ENCODE measurements around the gene ATN1.
"Not testable (repeated sequence)": the region's sequence is repeated elsewhere in the genome, so short reads cannot be mapped to it uniquely, and the experiment has no call there.

ATN1 gene

GRCh38 chr12:6927379-6928021 lies at the start of gene ATN1:
ATN1 (plus strand) TSS chr12:6927959; CDS start chr12:6934002, 6,043 bp downstream.
- DNase-seq: peak; percentile 26 to 57

GRCh38 chr12:6879824-6880223 lies 47.9 kb upstream of the ATN1 start:
- DNase-seq: not testable (repeated sequence)

GRCh38 chr12:6883252-6883651 lies 44.5 kb upstream of the ATN1 start:
- DNase-seq: no peak

GRCh38 chr12:6883683-6884082 lies 44.1 kb upstream of the ATN1 start:
- no peak for DNase-seq

- no peak for DNase-seq
Measured at GRCh38 chr12:6884539-6884938, 43.2 kb upstream of the ATN1 start.

- not testable (repeated sequence) for DNase-seq
Measured at GRCh38 chr12:6886206-6886999, 41.4 kb upstream of the ATN1 start.

GRCh38 chr12:6887460-6887859 lies 40.3 kb upstream of the ATN1 start:
- DNase-seq: peak in 1 of 2 donors; percentile 17

- DNase-seq: no peak
Measured at GRCh38 chr12:6888360-6888759, 39.4 kb upstream of the ATN1 start.

- not testable (repeated sequence) for DNase-seq
Measured at GRCh38 chr12:6888794-6889193, 39.0 kb upstream of the ATN1 start.

- DNase-seq: not testable (repeated sequence)
Measured at GRCh38 chr12:6889775-6890573, 37.8 kb upstream of the ATN1 start.

GRCh38 chr12:6890789-6891645 lies 36.7 kb upstream of the ATN1 start:
- peak; percentile 98 to 99 for DNase-seq

- no peak for DNase-seq
Measured at GRCh38 chr12:6891646-6892001, 36.1 kb upstream of the ATN1 start.

GRCh38 chr12:6892683-6893082 lies 35.1 kb upstream of the ATN1 start:
- DNase-seq: not testable (repeated sequence)

- no peak for DNase-seq
Measured at GRCh38 chr12:6894321-6894720, 33.4 kb upstream of the ATN1 start.

GRCh38 chr12:6896846-6897435 lies 30.8 kb upstream of the ATN1 start:
- DNase-seq: no peak

GRCh38 chr12:6899427-6899826 lies 28.3 kb upstream of the ATN1 start:
- no peak for DNase-seq

GRCh38 chr12:6899837-6900519 lies 27.8 kb upstream of the ATN1 start:
- DNase-seq: peak; percentile 34 to 65

GRCh38 chr12:6902448-6902847 lies 25.3 kb upstream of the ATN1 start:
- DNase-seq: no peak

GRCh38 chr12:6903722-6904121 lies 24.0 kb upstream of the ATN1 start:
- DNase-seq: no peak

- peak; percentile 99 for DNase-seq
Measured at GRCh38 chr12:6904280-6905276, 23.2 kb upstream of the ATN1 start, which contains the start of gene LRRC23. LRRC23 (plus strand) TSS chr12:6904822; CDS start chr12:6905634, 812 bp downstream.

All from CD4-positive, alpha-beta T cell treated with Interferon alpha-2 for 1 hour (primary cell).